ENCODE data around the gene XKR3.

- no peak for TF ChIP-seq POLR2AphosphoS5 (IDR thresholded peaks at IDR 0.05)
- no peak for TF ChIP-seq CTCF (IDR thresholded peaks at IDR 0.05)
- TF ChIP-seq POLR2A (IDR thresholded peaks at IDR 0.05; ENCODE audit: low read depth), result no peak
Observed at GRCh38 chr22:16838073-16838472, 12.9 kb upstream of the XKR3 start.
